DMS79 treated with DMSO at 0.1 percent for 48 hours (cell line): ENCODE results near the gene CACNA1F.

ENCODE experiments used
- DNase-seq: peaks from one replicate; lab custom pipeline; 2025; lab: John Stamatoyannopoulos, UW

The CACNA1F gene

GRCh38 chrX:49233176-49233575 lies at the start of gene CACNA1F:
CACNA1F (minus strand) TSS chrX:49233340; CDS start chrX:49233309, 31 bp downstream.
- no peak for DNase-seq

GRCh38 chrX:49282647-49283011 lies 49.5 kb upstream of the CACNA1F start:
- DNase-seq, result no peak

- no peak for DNase-seq
These were observed 44.9 kb upstream of the CACNA1F start for GRCh38 chrX:49278081-49278480.

- no peak for DNase-seq
These were observed 44.3 kb upstream of the CACNA1F start for GRCh38 chrX:49277535-49277830.

GRCh38 chrX:49276671-49277534 lies 43.8 kb upstream of the CACNA1F start:
- DNase-seq, result peak; percentile 49

- DNase-seq, result no peak
These were observed 43.1 kb upstream of the CACNA1F start for GRCh38 chrX:49276207-49276606.

- no peak for DNase-seq
These were observed 40.1 kb upstream of the CACNA1F start for GRCh38 chrX:49273181-49273727.

- DNase-seq, result no peak
These were observed 39.3 kb upstream of the CACNA1F start for GRCh38 chrX:49272421-49272820.

GRCh38 chrX:49271341-49271740 lies 38.2 kb upstream of the CACNA1F start:
- no peak for DNase-seq

- DNase-seq, result no peak
These were observed 37.2 kb upstream of the CACNA1F start for GRCh38 chrX:49270249-49270921.

GRCh38 chrX:49269767-49270248 lies 36.7 kb upstream of the CACNA1F start, which contains the start of gene PPP1R3F:
PPP1R3F (plus strand) TSS chrX:49269793; CDS start chrX:49269870, 77 bp downstream.
- no peak for DNase-seq

GRCh38 chrX:49269010-49269766 lies 36.0 kb upstream of the CACNA1F start:
- DNase-seq, result peak; percentile 93

- DNase-seq, result no peak
These were observed 35.5 kb upstream of the CACNA1F start for GRCh38 chrX:49268702-49269009.

GRCh38 chrX:49266523-49267445 lies 33.6 kb upstream of the CACNA1F start:
- DNase-seq, result no peak

GRCh38 chrX:49264460-49264859 lies 31.3 kb upstream of the CACNA1F start, which contains the start of gene FOXP3:
FOXP3 (minus strand) TSS chrX:49264710; CDS start chrX:49258505, 6,205 bp downstream.
- DNase-seq, result no peak

GRCh38 chrX:49263631-49264030 lies 30.5 kb upstream of the CACNA1F start:
- no peak for DNase-seq

GRCh38 chrX:49262603-49263002 lies 29.5 kb upstream of the CACNA1F start:
- DNase-seq, result no peak

GRCh38 chrX:49260221-49260985 lies 27.3 kb upstream of the CACNA1F start:
- no peak for DNase-seq

GRCh38 chrX:49258749-49259124 lies 25.6 kb upstream of the CACNA1F start:
- no peak for DNase-seq
